ENCODE results near the gene DCST2. TPM values are rescaled to one million over a fixed set of nuclear protein-coding genes. Genes with fewer than 3 reads are reported as not detected.

Gene DCST2
- under 1 TPM; 0.46 to 0.67 TPM for total RNA-seq

DNA sequence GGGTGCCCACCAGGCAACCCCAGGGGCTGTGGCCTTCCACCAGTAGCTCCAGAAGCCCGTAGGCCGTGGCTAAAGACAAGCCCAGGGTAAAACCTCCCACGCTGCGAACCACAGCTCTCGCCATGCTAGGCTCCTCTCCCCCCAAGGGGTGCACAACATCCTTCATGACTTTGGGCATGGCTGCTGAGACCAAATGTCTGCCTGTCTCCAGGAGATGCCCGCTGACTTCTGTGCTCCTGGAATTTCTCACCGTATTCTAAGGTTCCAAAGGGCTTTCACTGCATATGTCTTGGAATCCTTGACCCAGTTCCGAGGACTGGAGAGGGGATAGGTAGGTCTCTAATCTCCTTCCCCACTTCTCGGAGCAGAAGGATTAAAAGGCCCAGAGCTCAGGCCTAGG lies at the start of gene DCST2, which contains the start of gene DCST1:
TSS of gene DCST2 (minus strand) at position 258 of the 400 bp plus-strand sequence. CDS start at position 178, 80 bp downstream.
TSS of gene DCST1 (plus strand) at position 301 of the 400 bp plus-strand sequence. CDS start 213 bp downstream, outside the sequence.
- POLR2A ChIA-PET, result no interaction called here
- no peak for DNase-seq
- Mint-ChIP-seq H3K4me1 (no peaks in the 10 kb centered on the region), H3K36me3 (ENCODE audit: low read depth) (no peaks in the 10 kb centered on the region), H3K4me3 (no peak within 1 kb of the TSS), H3K27me3 (no peaks in the 10 kb centered on the region), H3K27ac (no peak within 1 kb of the TSS), H3K9me3 (ENCODE audit: low read depth) (no peaks in the 10 kb centered on the region)
- ATAC-seq, result no peak
- CTCF ChIA-PET, result interaction anchor here (1.0 to 1.5 kb wide), 3 partner anchors 8 to 16 kb away, joined by 3 to 6 read pairs (median 4); no protein-coding TSS in a partner anchor
- intact Hi-C loops (cut with DNase I, micrococcal nuclease), result no loop called here

- Mint-ChIP-seq H3K27me3 (peaks cover 35% of the 10 kb centered on the region), H3K9me3 (ENCODE audit: low read depth) (no peaks in the 10 kb centered on the region), H3K36me3 (ENCODE audit: low read depth) (peaks cover 1% of the 10 kb centered on the region), H3K4me1 (peaks cover 48% of the 10 kb centered on the region), H3K27ac (no peak overlapping the region), H3K4me3 (no peak overlapping the region)
- ATAC-seq (no peak), DNase-seq (no peak)
- intact Hi-C loops (cut with DNase I, micrococcal nuclease), result no loop called here
- ChIA-PET CTCF (interaction anchor here (0.5 to 4.8 kb wide), 5 partner anchors 8 to 324 kb away, joined by 3 to 81 read pairs (median 15); partner anchors contain the start of genes EFNA4 and KRTCAP2), POLR2A (no interaction called here)
These were observed 49.5 kb upstream of the DCST2 start for GRCh38 chr1:155083052-155083541.

DNA sequence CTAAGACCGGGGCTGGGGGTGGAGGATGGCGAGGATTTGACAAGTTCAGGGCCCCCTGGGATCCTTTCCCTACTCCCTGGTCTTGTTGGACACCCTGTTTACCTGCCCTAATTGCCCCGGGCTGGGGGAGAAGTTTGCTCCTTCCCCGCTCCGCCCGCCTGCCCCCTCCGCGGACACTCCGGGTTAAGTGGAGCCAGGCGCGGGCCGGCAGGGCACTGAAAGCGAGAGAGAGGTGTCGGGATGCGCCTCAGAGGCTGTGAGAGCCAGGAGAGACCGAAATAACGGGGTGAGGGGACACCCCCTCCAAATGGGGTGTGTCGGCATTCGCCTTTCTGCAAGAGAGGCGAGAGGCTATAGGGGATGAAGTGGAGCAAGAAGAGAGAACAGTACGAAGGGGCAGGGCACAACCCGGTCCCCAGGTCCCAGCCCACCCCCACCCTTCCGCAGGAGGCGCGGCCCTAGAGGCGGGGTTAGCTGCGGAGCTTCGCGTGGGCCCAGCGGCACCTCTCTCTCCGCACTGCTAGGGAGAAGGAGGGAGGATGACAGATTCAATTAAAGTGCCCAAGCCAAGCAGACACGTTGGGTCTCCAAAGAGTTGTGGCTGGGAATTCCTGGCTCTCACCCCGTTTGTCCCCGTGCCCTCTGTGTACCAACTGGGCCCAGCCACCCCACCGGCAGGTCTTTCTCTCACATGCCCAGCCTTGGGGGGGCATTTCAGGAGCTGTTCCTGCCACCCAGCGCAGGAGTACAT lies 48.9 kb upstream of the DCST2 start:
- no peaks in the 10 kb centered on the region for H3K9me3 Mint-ChIP-seq (ENCODE audit: low read depth)
- no peak overlapping the region for H3K27ac Mint-ChIP-seq
- H3K4me3 Mint-ChIP-seq, result peak overlapping the region; percentile 28
- H3K4me1 Mint-ChIP-seq, result peaks cover 54% of the 10 kb centered on the region
- ChIA-PET POLR2A (no interaction called here), CTCF (interaction anchor here (1.2 to 4.8 kb wide), 2 partner anchors 9 to 16 kb away, joined by 3 to 81 read pairs; partner anchors contain the start of gene EFNA4)
- DNase-seq (peak; percentile 64), ATAC-seq (no peak)
- intact Hi-C loops (cut with DNase I, micrococcal nuclease), result no loop called here
- H3K36me3 Mint-ChIP-seq (ENCODE audit: low read depth), result peaks cover 1% of the 10 kb centered on the region
- peaks cover 35% of the 10 kb centered on the region for H3K27me3 Mint-ChIP-seq

DNA sequence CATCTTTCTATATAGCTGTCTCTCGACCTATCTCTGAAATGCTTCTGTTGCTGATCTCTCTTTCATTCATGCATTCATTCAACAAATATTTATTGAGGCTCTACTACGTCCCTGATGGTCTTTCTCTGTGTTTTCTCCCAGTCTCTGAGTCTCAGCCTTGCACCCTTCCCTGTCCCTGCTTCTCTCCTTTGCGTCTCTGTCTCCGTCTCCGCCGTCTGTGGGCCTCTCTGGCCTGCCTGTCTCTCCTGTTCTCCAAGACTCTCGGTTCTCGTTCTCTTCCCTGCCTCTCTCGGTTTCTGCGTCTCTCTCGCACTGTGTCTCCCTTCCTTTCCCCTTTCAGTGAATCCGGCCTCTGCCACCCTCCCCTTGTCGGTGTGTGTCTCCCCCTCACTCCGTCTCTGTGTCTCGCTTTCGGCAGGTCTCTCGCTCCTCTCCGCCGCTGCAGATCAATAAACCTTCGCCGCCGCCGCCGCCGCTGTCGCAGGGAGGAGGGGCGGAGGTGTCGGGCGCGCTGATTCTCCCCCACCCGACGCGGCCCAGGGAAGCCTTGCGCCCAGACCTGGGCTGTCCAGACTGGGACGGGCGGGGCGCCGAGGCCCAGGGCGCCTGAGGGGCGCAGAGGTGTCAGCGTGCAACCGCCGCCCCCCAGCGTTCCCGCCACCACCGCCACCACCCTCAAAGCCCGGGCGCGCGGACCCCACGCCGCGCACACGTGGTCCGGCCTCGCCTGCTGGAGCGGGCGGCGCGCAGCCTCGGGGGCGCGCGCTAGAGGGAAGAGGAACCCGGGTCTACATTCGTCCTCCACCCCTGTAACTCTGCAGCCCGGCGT lies 48.1 kb upstream of the DCST2 start:
- peaks cover 54% of the 10 kb centered on the region for H3K4me1 Mint-ChIP-seq
- peak overlapping the region; percentile 2 for H3K27ac Mint-ChIP-seq
- POLR2A ChIA-PET, result no interaction called here
- CTCF ChIA-PET, result interaction anchor here (1.0 to 4.8 kb wide), 7 partner anchors 9 to 91 kb away, joined by 3 to 81 read pairs (median 4); partner anchors contain the start of genes ADAM15, EFNA4 and KRTCAP2
- ATAC-seq (no peak), DNase-seq (peak; percentile 64)
- H3K9me3 Mint-ChIP-seq (ENCODE audit: low read depth), result no peaks in the 10 kb centered on the region
- peaks cover 35% of the 10 kb centered on the region for H3K27me3 Mint-ChIP-seq
- H3K36me3 Mint-ChIP-seq (ENCODE audit: low read depth), result peaks cover 1% of the 10 kb centered on the region
- intact Hi-C loops (cut with DNase I, micrococcal nuclease), result no loop called here
- H3K4me3 Mint-ChIP-seq, result peak overlapping the region; percentile 42

GRCh38 chr1:155080312-155081228 lies 47.0 kb upstream of the DCST2 start:
- Mint-ChIP-seq H3K4me1 (peaks cover 51% of the 10 kb centered on the region), H3K27me3 (peaks cover 35% of the 10 kb centered on the region), H3K27ac (no peak overlapping the region), H3K9me3 (ENCODE audit: low read depth) (no peaks in the 10 kb centered on the region), H3K36me3 (ENCODE audit: low read depth) (peaks cover 1% of the 10 kb centered on the region), H3K4me3 (peak overlapping the region; percentile 42)
- intact Hi-C loops (cut with DNase I, micrococcal nuclease), result no loop called here
- ChIA-PET CTCF (interaction anchor here (1.0 to 2.0 kb wide), 6 partner anchors 10 to 92 kb away, joined by 3 to 5 read pairs (median 4); partner anchors contain the start of genes ADAM15 and KRTCAP2), POLR2A (interaction anchor here (0.7 to 1.1 kb wide), 2 partner anchors 98 to 114 kb away, joined by 5 to 7 read pairs; partner anchors contain the start of gene FLAD1)
- ATAC-seq (no peak), DNase-seq (peak; percentile 65)

DNA sequence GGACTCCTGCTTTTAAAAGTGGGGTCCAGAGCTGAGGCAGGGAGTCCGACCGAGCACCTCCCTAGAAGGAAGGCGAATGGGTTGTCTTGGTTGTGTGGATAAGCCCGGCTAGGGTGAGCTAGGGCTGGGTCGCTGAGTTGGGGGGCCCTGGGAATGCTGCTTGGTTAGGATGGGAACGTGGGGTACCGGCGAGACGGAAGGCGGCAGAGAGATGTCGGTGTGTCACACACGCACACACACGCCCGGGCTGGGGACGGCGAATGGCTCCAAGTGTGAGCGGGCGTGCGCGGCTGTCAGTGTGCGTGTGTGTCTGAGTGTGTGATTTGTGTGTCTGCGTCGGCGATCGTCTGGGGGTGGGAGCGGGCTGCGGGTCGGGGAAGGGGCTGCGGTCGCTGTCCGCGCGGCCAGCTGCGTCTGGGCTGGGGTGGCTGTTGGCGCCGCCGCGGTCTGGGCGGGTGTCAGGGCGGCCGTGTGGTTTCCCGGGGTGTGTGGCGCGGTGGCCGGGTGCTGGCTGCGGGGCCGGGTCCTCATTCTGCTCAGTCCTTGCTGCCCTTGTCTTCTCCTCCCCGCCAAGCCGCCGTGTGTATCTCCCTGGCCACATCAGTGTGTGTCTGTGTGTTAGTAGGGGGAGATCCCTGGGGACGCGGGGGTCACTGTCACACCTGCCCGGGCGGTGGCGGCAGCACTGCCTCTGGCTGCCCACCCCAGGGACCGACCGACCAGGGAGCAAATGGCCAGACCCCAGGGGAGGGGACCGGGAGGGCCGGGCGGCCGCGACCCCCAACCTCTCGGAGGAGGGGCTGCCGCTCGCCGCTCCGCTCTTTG lies 46.1 kb upstream of the DCST2 start:
- POLR2A ChIA-PET, result interaction anchor here (1.1 kb wide), 1 partner anchor 97 kb away, joined by 5 read pairs; the partner anchor contains the start of gene FLAD1
- peaks cover 35% of the 10 kb centered on the region for H3K27me3 Mint-ChIP-seq
- peak overlapping the region; percentile 15 for H3K27ac Mint-ChIP-seq
- H3K9me3 Mint-ChIP-seq (ENCODE audit: low read depth), result no peaks in the 10 kb centered on the region
- peaks cover 48% of the 10 kb centered on the region for H3K4me1 Mint-ChIP-seq
- H3K36me3 Mint-ChIP-seq (ENCODE audit: low read depth), result peaks cover 1% of the 10 kb centered on the region
- DNase-seq, result peak; percentile 45
- peak overlapping the region; percentile 61 for H3K4me3 Mint-ChIP-seq
- intact Hi-C loops (cut with DNase I, micrococcal nuclease), result no loop called here
- no peak for ATAC-seq
- CTCF ChIA-PET, result interaction anchor here (1.6 to 2.9 kb wide), 4 partner anchors 9 to 93 kb away, joined by 3 to 20 read pairs (median 10); partner anchors contain the start of genes EFNA4 and KRTCAP2

DNA sequence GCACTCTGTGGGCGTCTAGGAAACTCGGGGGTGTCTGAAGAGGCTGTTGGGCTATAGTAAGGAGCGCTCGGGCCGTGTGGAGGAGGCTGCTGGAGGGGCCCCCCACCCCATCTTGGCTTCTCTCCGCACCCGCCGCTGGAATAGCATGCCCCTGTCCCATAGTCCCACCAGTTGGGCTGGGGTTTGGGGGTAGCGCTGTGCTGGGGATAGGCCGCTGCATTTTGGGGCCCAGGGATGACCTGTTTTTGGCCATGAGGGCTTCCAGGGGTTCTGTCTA lies 45.6 kb upstream of the DCST2 start:
- Mint-ChIP-seq H3K27ac (peak overlapping the region; percentile 15), H3K27me3 (peaks cover 35% of the 10 kb centered on the region), H3K36me3 (ENCODE audit: low read depth) (peaks cover 1% of the 10 kb centered on the region), H3K4me3 (peak overlapping the region; percentile 61), H3K4me1 (peaks cover 45% of the 10 kb centered on the region), H3K9me3 (ENCODE audit: low read depth) (no peaks in the 10 kb centered on the region)
- no peak for ATAC-seq
- ChIA-PET POLR2A (no interaction called here), CTCF (interaction anchor here (2.0 to 2.9 kb wide), 3 partner anchors 9 to 14 kb away, joined by 5 to 20 read pairs (median 15); partner anchors contain the start of gene EFNA4)
- intact Hi-C loops (cut with DNase I, micrococcal nuclease), result no loop called here
- DNase-seq, result no peak

- peak within 1 kb of the TSS; percentile 61 for H3K4me3 Mint-ChIP-seq
- H3K4me1 Mint-ChIP-seq, result peaks cover 46% of the 10 kb centered on the region
These were observed 45.1 kb upstream of the DCST2 start, which contains the start of gene EFNA3 for GRCh38 chr1:155078469-155079209. TSS of gene EFNA3 (plus strand) at chr1:155078837. CDS start at chr1:155078942, 105 bp downstream.

More at GRCh38 chr1:155078469-155079209, 45.1 kb upstream of the DCST2 start, which contains the start of gene EFNA3:
- Mint-ChIP-seq H3K27me3 (peaks cover 31% of the 10 kb centered on the region), H3K36me3 (ENCODE audit: low read depth) (peaks cover 1% of the 10 kb centered on the region), H3K27ac (peak within 1 kb of the TSS; percentile 15), H3K9me3 (ENCODE audit: low read depth) (no peaks in the 10 kb centered on the region)
- POLR2A ChIA-PET, result interaction anchor here (0.5 kb wide), 1 partner anchor 66 kb away, joined by 3 read pairs; no protein-coding TSS in a partner anchor
- ATAC-seq (peak; percentile 34), DNase-seq (peak; percentile 83)
- CTCF ChIA-PET, result interaction anchor here (0.7 to 2.9 kb wide), 7 partner anchors 8 to 96 kb away, joined by 3 to 20 read pairs (median 5); partner anchors contain the start of genes ADAM15, EFNA4 and TRIM46
- intact Hi-C loops (cut with DNase I, micrococcal nuclease), result loop anchor here in 1 of 2 experiments (1.0 kb wide), 1 partner anchor 14 kb away; no protein-coding TSS in a partner anchor

Data from activated CD4-positive, alpha-beta T cell treated with anti-CD3 and anti-CD28 coated beads for 36 hours (primary cell).